A549 (cell line): ENCODE data around the gene TPI1. TPM values are rescaled to one million over a fixed set of nuclear protein-coding genes. Genes with fewer than 3 reads are reported as not detected.

ENCODE experiments used
- ATAC-seq, 2 experiments: fragments of 200-7000 bp in 1 of 2; fragments of >200 bp in 1 of 2; cut with Nextera tagmentation in 1 of 2; cut with Tn5 transposase in 1 of 2; 3 replicates each; pipeline versions ENCODE4 v1.8.0 to v1.9.1; 2018 to 2020; ENCODE audit warnings: mild to moderate bottlenecking in 1 of 2, moderate library complexity in 1 of 2
- CTCF ChIA-PET: fragments of 300-600 bp; sonication (Branson Sonifier 250); formaldehyde crosslinking; extraction: SDS; loops from one replicate; lab custom pipeline; 2021; ENCODE audit warnings: antibody characterized with exemption, inconsistent platforms; lab: Yijun Ruan, JAX
- POLR2A ChIA-PET: fragments of 350-600 bp; formaldehyde crosslinking; extraction: SDS; loops from one replicate; lab custom pipeline; 2021; ENCODE audit warnings: antibody characterized with exemption, inconsistent platforms; lab: Yijun Ruan, JAX
- DNase-seq, 2 experiments: peaks; one replicate each; pipeline versions ENCODE4 v3.0.0 to v3.0.0-alpha.2; 2011 to 2016; ENCODE audit warnings: low read depth in 1 of 2, low spot score in 1 of 2
- FAIRE-seq: peaks from 2 replicates; lab custom pipeline; 2011; peaks lifted over from hg19 to GRCh38; lab: Jason Lieb, UNC
- H3K27ac ChIP-seq, 2 experiments: fragments of >200 bp; sonication (Bioruptor Twin); formaldehyde crosslinking; 3 replicates each; pipeline ENCODE4 v1.5.1; 2016 to 2017
- H3K4me1 ChIP-seq: fragments of >200 bp; sonication (Bioruptor Twin); formaldehyde crosslinking; 3 replicates; pipeline ENCODE4 v1.6.1; 2016
- H3K4me2 ChIP-seq: fragments of >200 bp; sonication (Bioruptor Twin); formaldehyde crosslinking; 3 replicates; pipeline ENCODE4 v1.6.1; 2016
- H3K4me3 ChIP-seq: fragments of >200 bp; sonication (Bioruptor Twin); formaldehyde crosslinking; 3 replicates; pipeline ENCODE4 v1.5.1; 2016
- H3K9me3 ChIP-seq: fragments of >200 bp; sonication (Bioruptor Twin); formaldehyde crosslinking; 3 replicates; pipeline ENCODE4 v1.6.1; 2016
- ATOH8 ChIP-seq: fragments of 250-450 bp; sonication (Bioruptor Pico); IDR thresholded peaks from 2 replicates; pipeline ENCODE4 v1.5.0; 2020; ENCODE audit warnings: low read depth, mild to moderate bottlenecking, moderate library complexity
- BCL3 ChIP-seq: fragments of >200 bp; sonication (Bioruptor Twin); formaldehyde crosslinking; IDR thresholded peaks from 3 replicates; pipeline ENCODE4 v1.6.1; 2016
- CHD4 ChIP-seq: fragments of 200-600 bp; sonication (generic); IDR thresholded peaks from 2 replicates; pipeline ENCODE4 v1.6.1; 2016; ENCODE audit warnings: antibody characterized with exemption, mild to moderate bottlenecking, borderline replicate concordance
- EHF ChIP-seq: fragments of 250-450 bp; sonication (Bioruptor Pico); IDR thresholded peaks from 2 replicates; pipeline ENCODE4 v1.5.0; 2020; ENCODE audit warnings: mild to moderate bottlenecking
- EP300 ChIP-seq, 2 experiments: fragments of >200 bp; sonication (Bioruptor Twin); formaldehyde crosslinking; IDR thresholded peaks; 2 replicates in 1 of 2; 3 replicates in 1 of 2; pipeline ENCODE4 v1.6.1; 2016 to 2017
- ESRRA ChIP-seq: fragments of 150-350 bp; IDR thresholded peaks from 2 replicates; pipeline ENCODE4 v1.6.1; 2014; ENCODE audit warnings: mild to moderate bottlenecking, low read length, borderline replicate concordance
- FOSB ChIP-seq: fragments of 250-450 bp; sonication (Bioruptor Pico); IDR thresholded peaks from 2 replicates; pipeline ENCODE4 v1.5.0; 2020; ENCODE audit warnings: mild to moderate bottlenecking, moderate library complexity
- FOSL2 ChIP-seq, 2 experiments: fragments of 450-650 bp in 1 of 2; fragments of >200 bp in 1 of 2; sonication (Bioruptor Twin) in 1 of 2; formaldehyde crosslinking; IDR thresholded peaks; 2 replicates each; pipeline versions ENCODE4 v1.5.0 to v1.6.1; 2016 to 2020; ENCODE audit warnings: mild to moderate bottlenecking in 1 of 2, moderate library complexity in 1 of 2
- FOXS1 ChIP-seq: fragments of 250-450 bp; sonication (Bioruptor Pico); IDR thresholded peaks from 2 replicates; pipeline ENCODE4 v1.5.0; 2020; ENCODE audit warnings: mild to moderate bottlenecking, moderate library complexity
- GATA3 ChIP-seq: IDR thresholded peaks from 2 replicates; pipeline ENCODE4 v1.6.1; 2012; ENCODE audit warnings: borderline replicate concordance
- HEYL ChIP-seq: fragments of 250-450 bp; sonication (Bioruptor Pico); IDR thresholded peaks from 2 replicates; pipeline ENCODE4 v1.8.0; 2021; ENCODE audit warnings: mild to moderate bottlenecking, moderate library complexity
- JUN ChIP-seq, 2 experiments: fragments of >200 bp; sonication (Bioruptor Twin); formaldehyde crosslinking; IDR thresholded peaks; 2 replicates in 1 of 2; 3 replicates in 1 of 2; pipeline ENCODE4 v1.6.1; 2016 to 2017
- MAFK ChIP-seq: fragments of 450-650 bp; IDR thresholded peaks from 2 replicates; pipeline ENCODE4 v1.6.1; 2014; ENCODE audit not compliant: partially characterized antibody
- MYC ChIP-seq: IDR thresholded peaks from 2 replicates; pipeline ENCODE4 v1.6.1; 2012; ENCODE audit warnings: mild to moderate bottlenecking, inconsistent platforms, low read length, improper control_type of control experiment, borderline replicate concordance
- POLR2A ChIP-seq: IDR thresholded peaks from 2 replicates; pipeline ENCODE4 v1.6.1; 2012; ENCODE audit warnings: mild to moderate bottlenecking, low read length
- POLR2AphosphoS2 ChIP-seq: conservative IDR thresholded peaks from 2 replicates; pipeline ENCODE4 v1.6.1; 2012; ENCODE audit warnings: low read length, improper control_type of control experiment, inconsistent platforms
- RAD21 ChIP-seq, 2 experiments: fragments of >200 bp in 1 of 2; sonication (Bioruptor Twin) in 1 of 2; formaldehyde crosslinking in 1 of 2; IDR thresholded peaks in 1 of 2; conservative IDR thresholded peaks in 1 of 2; 2 replicates in 1 of 2; 3 replicates in 1 of 2; pipeline ENCODE4 v1.6.1; 2012 to 2018; ENCODE audit warnings: inconsistent platforms in 1 of 2
- RCOR1 ChIP-seq: fragments of 150-350 bp; IDR thresholded peaks from 2 replicates; pipeline ENCODE4 v1.6.1; 2014; ENCODE audit warnings: antibody characterized with exemption, low read length, low read depth
- REST ChIP-seq: fragments of 200-600 bp; sonication (generic); IDR thresholded peaks from 2 replicates; pipeline ENCODE4 v1.6.1; 2016; ENCODE audit warnings: antibody characterized with exemption, mild to moderate bottlenecking, moderate library complexity
- RFX5 ChIP-seq: fragments of 450-650 bp; IDR thresholded peaks from 2 replicates; pipeline ENCODE4 v1.7.1; 2014; ENCODE audit warnings: antibody characterized with exemption, mild to moderate bottlenecking, moderate library complexity
- RNF2 ChIP-seq: fragments of 200-600 bp; sonication (generic); IDR thresholded peaks from 2 replicates; pipeline ENCODE4 v1.6.1; 2016; ENCODE audit warnings: low read depth, mild to moderate bottlenecking, antibody characterized with exemption, moderate library complexity, borderline replicate concordance
- TP53 ChIP-seq: fragments of 250-450 bp; sonication (Bioruptor Pico); IDR thresholded peaks from 2 replicates; pipeline ENCODE4 v1.5.0; 2021; ENCODE audit warnings: mild to moderate bottlenecking, moderate library complexity
- ZC3H11A ChIP-seq: fragments of 450-650 bp; IDR thresholded peaks from 2 replicates; pipeline ENCODE4 v1.6.1; 2014; ENCODE audit warnings: antibody characterized with exemption, mild to moderate bottlenecking
- ZFP36 ChIP-seq: fragments of 450-650 bp; IDR thresholded peaks from 2 replicates; pipeline ENCODE4 v1.6.1; 2014; ENCODE audit warnings: borderline replicate concordance; ENCODE audit not compliant: partially characterized antibody
- ZNF302 ChIP-seq: fragments of 250-450 bp; sonication (Bioruptor Pico); IDR thresholded peaks from 2 replicates; pipeline ENCODE4 v1.9.0; 2021; ENCODE audit warnings: inconsistent platforms, mild to moderate bottlenecking, moderate library complexity
- whole genome bisulfite sequencing: methylation state at CpG from one replicate; pipeline ENCODE4 v1.1.6; 2017; ENCODE audit errors: missing lambda C conversion rate; 5-methylcytosine and 5-hydroxymethylcytosine counted together
- polyA plus RNA-seq, 4 experiments: library from polyadenylated mRNA; depleted of rRNA in 3 of 4; stranded (reverse); fragments of >200 nt; fragmentation: RNase III in 1 of 4; extraction: RNeasy Plus Mini Kit Qiagen cat#74134 plus additional on column Dnase treatment in 1 of 4; gene quantifications; 2 replicates in 3 of 4; 3 replicates in 1 of 4; pipeline ENCODE4 v1.2.3, GENCODE V29; 2011 to 2017
- TF ChIP-seq, protein P1 (sequence below): IDR thresholded peaks from 2 replicates; pipeline ENCODE4 v1.6.1; 2012
- TF ChIP-seq, protein P2 (sequence below): fragments of 150-350 bp; IDR thresholded peaks from 2 replicates; pipeline ENCODE4 v1.6.1; 2014; ENCODE audit warnings: low read depth, mild to moderate bottlenecking, low read length
- TF ChIP-seq, protein P3 (sequence below): fragments of >200 bp; sonication (Bioruptor Twin); formaldehyde crosslinking; IDR thresholded peaks from 3 replicates; pipeline ENCODE4 v1.5.1; 2016
- TF ChIP-seq, protein P4 (sequence below): IDR thresholded peaks from 2 replicates; pipeline ENCODE4 v1.6.1; 2012

The TPI1 gene
- polyA plus RNA-seq, 2 of the 4 experiments (the other 2 are of a cell fraction) = 1,293 to 1,913 TPM

DNA sequence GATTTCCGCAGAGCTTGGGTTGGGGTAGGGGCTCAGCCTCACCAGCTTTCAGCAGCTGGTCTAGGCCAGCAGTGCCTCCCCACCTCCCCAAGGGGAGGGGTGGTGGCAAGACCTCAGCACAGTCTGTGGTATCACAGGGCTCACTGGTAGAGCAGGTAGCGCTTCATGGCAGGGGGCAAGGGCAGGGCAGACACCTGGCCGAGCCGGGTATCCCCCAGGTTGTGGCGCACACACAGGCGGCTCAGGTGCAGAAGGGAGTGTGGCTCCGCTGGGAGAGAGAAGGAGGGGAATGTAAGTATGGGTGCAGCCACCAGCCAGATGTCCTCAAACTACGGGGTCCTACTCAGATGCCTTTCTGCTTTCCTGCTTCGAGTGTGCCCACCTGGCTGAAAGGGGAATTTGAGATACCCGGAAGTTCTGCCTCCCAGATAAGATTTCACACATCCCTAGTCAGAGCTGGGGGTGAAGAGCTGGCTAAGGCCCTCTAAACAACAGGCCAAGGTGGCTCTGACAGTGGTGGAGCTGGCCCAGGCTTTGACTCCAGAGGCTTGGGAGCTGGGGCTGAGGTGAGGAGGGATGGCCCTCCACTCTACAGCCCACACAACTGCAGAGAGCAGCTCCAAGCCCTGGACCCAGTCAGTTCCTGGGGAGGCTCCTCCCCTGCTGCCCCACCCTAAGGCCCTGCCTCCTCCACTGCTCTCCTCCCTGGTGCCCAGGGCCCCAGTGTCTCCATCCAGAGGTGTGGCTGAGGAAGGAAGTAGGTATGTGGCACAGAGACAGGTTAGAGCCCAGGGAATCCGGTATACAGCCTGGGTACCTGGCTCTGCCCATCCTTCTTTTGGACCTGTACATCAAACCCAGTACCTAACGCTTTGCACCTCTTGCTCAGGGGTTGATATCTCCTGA, 4.0 kb downstream of the TPI1 start:
- TF ChIP-seq ATOH8 = no peak
- TF ChIP-seq RAD21 (conservative IDR thresholded peaks at IDR 0.05 in 1 of 2, IDR thresholded peaks at IDR 0.05 in 1 of 2) = no peak
- no peak for TF ChIP-seq FOSB (CRISPR knock-in tag)
- no peak for TF ChIP-seq ZNF302
- TF ChIP-seq, protein P1, sequence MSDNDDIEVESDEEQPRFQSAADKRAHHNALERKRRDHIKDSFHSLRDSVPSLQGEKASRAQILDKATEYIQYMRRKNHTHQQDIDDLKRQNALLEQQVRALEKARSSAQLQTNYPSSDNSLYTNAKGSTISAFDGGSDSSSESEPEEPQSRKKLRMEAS = peak; percentile 35; the same call in 1 of the 2 replicates
- no peak for TF ChIP-seq FOSL2 (IDR thresholded peaks at IDR 0.05)
- no peak for TF ChIP-seq FOSL2 (CRISPR knock-in tag; IDR thresholded peaks at IDR 0.05)
- TF ChIP-seq TP53 (CRISPR knock-in tag) = no peak
- peak; percentile 40 for TF ChIP-seq GATA3
- TF ChIP-seq JUN (IDR thresholded peaks at IDR 0.05) = peak; percentile 58 to 62; a peak in 3 of 5 replicates
- TF ChIP-seq HEYL (CRISPR knock-in tag) = no peak
- TF ChIP-seq, protein P2, sequence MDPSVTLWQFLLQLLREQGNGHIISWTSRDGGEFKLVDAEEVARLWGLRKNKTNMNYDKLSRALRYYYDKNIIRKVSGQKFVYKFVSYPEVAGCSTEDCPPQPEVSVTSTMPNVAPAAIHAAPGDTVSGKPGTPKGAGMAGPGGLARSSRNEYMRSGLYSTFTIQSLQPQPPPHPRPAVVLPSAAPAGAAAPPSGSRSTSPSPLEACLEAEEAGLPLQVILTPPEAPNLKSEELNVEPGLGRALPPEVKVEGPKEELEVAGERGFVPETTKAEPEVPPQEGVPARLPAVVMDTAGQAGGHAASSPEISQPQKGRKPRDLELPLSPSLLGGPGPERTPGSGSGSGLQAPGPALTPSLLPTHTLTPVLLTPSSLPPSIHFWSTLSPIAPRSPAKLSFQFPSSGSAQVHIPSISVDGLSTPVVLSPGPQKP = no peak
- no peak for TF ChIP-seq REST
- no peak for TF ChIP-seq MYC
- no peak for TF ChIP-seq RNF2
- no peak for TF ChIP-seq ESRRA
- no peak for TF ChIP-seq MAFK
- peak; percentile 65 for TF ChIP-seq POLR2A
- no peak for TF ChIP-seq ZC3H11A
- TF ChIP-seq, protein P3, sequence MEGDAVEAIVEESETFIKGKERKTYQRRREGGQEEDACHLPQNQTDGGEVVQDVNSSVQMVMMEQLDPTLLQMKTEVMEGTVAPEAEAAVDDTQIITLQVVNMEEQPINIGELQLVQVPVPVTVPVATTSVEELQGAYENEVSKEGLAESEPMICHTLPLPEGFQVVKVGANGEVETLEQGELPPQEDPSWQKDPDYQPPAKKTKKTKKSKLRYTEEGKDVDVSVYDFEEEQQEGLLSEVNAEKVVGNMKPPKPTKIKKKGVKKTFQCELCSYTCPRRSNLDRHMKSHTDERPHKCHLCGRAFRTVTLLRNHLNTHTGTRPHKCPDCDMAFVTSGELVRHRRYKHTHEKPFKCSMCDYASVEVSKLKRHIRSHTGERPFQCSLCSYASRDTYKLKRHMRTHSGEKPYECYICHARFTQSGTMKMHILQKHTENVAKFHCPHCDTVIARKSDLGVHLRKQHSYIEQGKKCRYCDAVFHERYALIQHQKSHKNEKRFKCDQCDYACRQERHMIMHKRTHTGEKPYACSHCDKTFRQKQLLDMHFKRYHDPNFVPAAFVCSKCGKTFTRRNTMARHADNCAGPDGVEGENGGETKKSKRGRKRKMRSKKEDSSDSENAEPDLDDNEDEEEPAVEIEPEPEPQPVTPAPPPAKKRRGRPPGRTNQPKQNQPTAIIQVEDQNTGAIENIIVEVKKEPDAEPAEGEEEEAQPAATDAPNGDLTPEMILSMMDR = no peak
- TF ChIP-seq POLR2AphosphoS2 = peak; percentile 79
- peak; percentile 30; the same call in 1 of the 3 replicates for TF ChIP-seq BCL3
- TF ChIP-seq, protein P4, sequence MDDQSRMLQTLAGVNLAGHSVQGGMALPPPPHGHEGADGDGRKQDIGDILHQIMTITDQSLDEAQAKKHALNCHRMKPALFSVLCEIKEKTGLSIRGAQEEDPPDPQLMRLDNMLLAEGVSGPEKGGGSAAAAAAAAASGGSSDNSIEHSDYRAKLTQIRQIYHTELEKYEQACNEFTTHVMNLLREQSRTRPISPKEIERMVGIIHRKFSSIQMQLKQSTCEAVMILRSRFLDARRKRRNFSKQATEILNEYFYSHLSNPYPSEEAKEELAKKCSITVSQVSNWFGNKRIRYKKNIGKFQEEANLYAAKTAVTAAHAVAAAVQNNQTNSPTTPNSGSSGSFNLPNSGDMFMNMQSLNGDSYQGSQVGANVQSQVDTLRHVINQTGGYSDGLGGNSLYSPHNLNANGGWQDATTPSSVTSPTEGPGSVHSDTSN = peak; percentile 88
- no peak for TF ChIP-seq EHF (CRISPR knock-in tag)
- TF ChIP-seq RFX5 = no peak
- no peak for TF ChIP-seq FOXS1 (CRISPR knock-in tag)
- no peak for TF ChIP-seq RCOR1
- no peak for TF ChIP-seq ZFP36
- TF ChIP-seq EP300 (IDR thresholded peaks at IDR 0.05) = no peak
- no peak for TF ChIP-seq CHD4
- peak; percentile 76 to 82 for DNase-seq
- ChIA-PET CTCF (interaction anchor here (0.5 to 17.9 kb wide), 21 partner anchors 8 to 416 kb away, joined by 3 to 399 read pairs (median 15); partner anchors contain the start of genes ATN1, C12orf57, CDCA3 and ENO2), POLR2A (interaction anchor here (0.9 to 6.0 kb wide), 3 partner anchors 21 to 90 kb away, joined by 3 to 105 read pairs (median 30); partner anchors contain the start of genes C12orf57 and RNU7-1)
- Histone ChIP-seq H3K9me3 (no peaks in the 10 kb centered on the region), H3K4me2 (peak overlapping the region; percentile 100), H3K4me1 (peaks cover 50% of the 10 kb centered on the region), H3K27ac (peak overlapping the region; percentile 93 to 94), H3K4me3 (peak overlapping the region; percentile 77)
- ATAC-seq = peak; percentile 26 to 59
- 42% methylated on average over 8 of the region's 12 CpGs for WGBS
- no peak for FAIRE-seq
